K562 (cell line): Measurements from ENCODE around the gene SLC43A1. TPM values are rescaled to one million over a fixed set of nuclear protein-coding genes. Genes with fewer than 3 reads are reported as not detected.

Source experiments
- BCLAF1 ChIP-seq, 2 experiments: fragments of 450-650 bp in 1 of 2; IDR thresholded peaks; 2 replicates each; pipeline ENCODE4 v1.6.1; 2011 to 2017; ENCODE audit warnings: low read depth in 2 of 2, antibody characterized with exemption in 1 of 2, borderline replicate concordance in 1 of 2, low read length in 1 of 2, mild to moderate bottlenecking in 1 of 2, mixed read lengths in 1 of 2; ENCODE audit not compliant: control insufficient read depth in 1 of 2
- MYC ChIP-seq, 2 experiments: fragments of 250-450 bp in 1 of 2; sonication (Bioruptor Pico) in 1 of 2; IDR thresholded peaks; 2 replicates each; pipeline versions ENCODE4 v1.5.1 to v1.6.1; 2012 to 2021; ENCODE audit warnings: low read depth in 2 of 2, borderline replicate concordance in 1 of 2, improper control_type of control experiment in 1 of 2, low read length in 1 of 2, mild to moderate bottlenecking in 1 of 2, moderate library complexity in 1 of 2
- ZBTB7A ChIP-seq: IDR thresholded peaks from 2 replicates; pipeline ENCODE4 v1.6.1; 2011; ENCODE audit warnings: low read depth, mild to moderate bottlenecking, low read length, moderate library complexity, borderline replicate concordance; ENCODE audit not compliant: control insufficient read depth
- polyA plus RNA-seq, 8 experiments: library from polyadenylated mRNA; depleted of rRNA in 4 of 8; stranded (reverse) in 5 of 8; unstranded in 3 of 8; fragments of >200 nt; fragmentation: Nextera tagmentation in 2 of 8; fragmentation: Illumina TruSeq in 1 of 8; extraction: Ambion mirVana in 2 of 8; extraction: Trizol in 1 of 8; gene quantifications; 2 replicates each; pipeline versions ENCODE4 v1.2.1 to v1.2.3, GENCODE V29; 2011 to 2014; ENCODE audit warnings: inconsistent platforms in 1 of 8, missing spikeins in 1 of 8
- total RNA-seq, 7 experiments: library from RNA; depleted of rRNA in 6 of 7; stranded (reverse); fragments of >200 nt in 6 of 7; fragmentation: Illumina TruSeq in 2 of 7; extraction: Trizol in 2 of 7; gene quantifications; 2 replicates each; pipeline versions ENCODE4 v1.2.1 to v1.2.3, GENCODE V29; 2011 to 2021; ENCODE audit warnings: low replicate concordance in 1 of 7

SLC43A1 gene
- total and polyA plus RNA-seq, 9 of the 15 experiments (the other 6 are each of a cell fraction or from before 2014, with no cell fraction given) = 2.6 to 41.8 (median 24.6) TPM

GRCh38 chr11:57459164-57460021, 56.1 kb downstream of the SLC43A1 start (continued):
- TF ChIP-seq BCLAF1 (IDR thresholded peaks at IDR 0.05; ENCODE audit: borderline replicate concordance in 1 of 2, control insufficient read depth in 1 of 2, low read depth in 2 of 2, low read length in 1 of 2) (no peak), MYC (IDR thresholded peaks at IDR 0.05; ENCODE audit: low read depth, low read length) (no peak), MYC (CRISPR knock-in tag; IDR thresholded peaks at IDR 0.05; ENCODE audit: borderline replicate concordance, low read depth) (peak; percentile 39; the same call in 1 of the 2 replicates), ZBTB7A (peak; percentile 39; the same call in 1 of the 2 replicates)
